ENCODE measurements around the gene SDCCAG8.

- TF ChIP-seq CTCF (IDR thresholded peaks at IDR 0.05; ENCODE audit: low read depth, low read length) (no peak), EZH2phosphoT487 (IDR thresholded peaks at IDR 0.05; ENCODE audit: low read depth) (no peak)
These were observed 13.6 kb downstream of the SDCCAG8 start for GRCh38 chr1:243269461-243269801.
